Esophagus squamous epithelium (tissue), 5 donors: ENCODE data around the gene RCE1. TPM values are rescaled to one million over a fixed set of nuclear protein-coding genes. Genes with fewer than 3 reads are reported as not detected.

Experiments
- DNase-seq: peaks from one replicate; lab custom pipeline; 2025; lab: John Stamatoyannopoulos, UW
- H3K27ac ChIP-seq, 4 donors: fragments of 200-600 bp; sonication (generic); one replicate each; pipeline ENCODE4 v1.5.1; 2016 to 2019; ENCODE audit warnings: mild to moderate bottlenecking in 1 of 4
- H3K27me3 ChIP-seq, 4 donors: fragments of 200-600 bp; sonication (generic); 1 replicate in 3 of 4; 2 replicates in 1 of 4; pipeline versions ENCODE4 v1.5.1 to v1.6.0; 2017 to 2021; ENCODE audit warnings: antibody characterized with exemption in 1 of 4
- H3K36me3 ChIP-seq, 3 donors: fragments of 200-600 bp; sonication (generic); one replicate each; pipeline ENCODE4 v1.5.1; 2016 to 2019
- H3K4me1 ChIP-seq, 3 donors: fragments of 200-600 bp; sonication (generic); one replicate each; pipeline ENCODE4 v1.5.1; 2017 to 2019
- H3K4me3 ChIP-seq, 4 donors: fragments of 200-600 bp; sonication (generic); 1 replicate in 3 of 4; 2 replicates in 1 of 4; pipeline ENCODE4 v1.5.1; 2016 to 2019; ENCODE audit warnings: mild to moderate bottlenecking in 2 of 4, moderate library complexity in 1 of 4
- H3K9me3 ChIP-seq, 3 donors: fragments of 200-600 bp; sonication (generic); one replicate each; pipeline ENCODE4 v1.5.1; 2016 to 2019
- POLR2A ChIP-seq, 4 donors: fragments of 450-650 bp; IDR thresholded peaks; one replicate each; pipeline ENCODE4 v1.6.1; 2017; ENCODE audit warnings: antibody characterized with exemption in 4 of 4, mild to moderate bottlenecking in 4 of 4, moderate library complexity in 3 of 4
- WGBS, 2 donors: methylation state at CpG; one replicate each; pipeline ENCODE4 v1.1.5; 2018; 5-methylcytosine and 5-hydroxymethylcytosine counted together
- intact Hi-C: fragments of 100-400 bp; cut with DNase I; formaldehyde crosslinking; loops from one replicate; pipeline ENCODE4 v1.15.0; 2022
- total RNA-seq, 4 donors: library from RNA; depleted of rRNA; stranded (reverse); fragments of >200 nt; gene quantifications; one replicate each; pipeline ENCODE4 v1.1.0, GENCODE V29; 2016
- TF ChIP-seq, protein P1 (sequence below), 6 experiments: fragments of 450-650 bp in 4 of 6; fragments of 200-600 bp in 2 of 6; sonication (generic) in 2 of 6; IDR thresholded peaks; one replicate each; pipeline ENCODE4 v1.5.1; 2016 to 2019; ENCODE audit warnings: antibody characterized with exemption in 6 of 6, mild to moderate bottlenecking in 4 of 6, moderate library complexity in 4 of 6
- donor health status: DM: yes; HTN: yes; CAD: no.

The RCE1 gene
- total RNA-seq, 4 donors from 2014 or later, result 8.9 to 29.7 (median 21.8) TPM

GRCh38 chr11:66858939-66859685, 15.9 kb downstream of the RCE1 start:
- H3K4me1 ChIP-seq, result peaks cover 16 to 56% (median 30%) of the 10 kb centered on the region in 3 donors
- H3K4me3 ChIP-seq, result no peak overlapping the region
- WGBS, 2 donors, result 67 to 94% methylated on average over 1 to 6 of the region's 29 CpGs
- no peak for DNase-seq
- no peak for TF ChIP-seq POLR2A (IDR thresholded peaks at IDR 0.05)
- TF ChIP-seq, protein P1, sequence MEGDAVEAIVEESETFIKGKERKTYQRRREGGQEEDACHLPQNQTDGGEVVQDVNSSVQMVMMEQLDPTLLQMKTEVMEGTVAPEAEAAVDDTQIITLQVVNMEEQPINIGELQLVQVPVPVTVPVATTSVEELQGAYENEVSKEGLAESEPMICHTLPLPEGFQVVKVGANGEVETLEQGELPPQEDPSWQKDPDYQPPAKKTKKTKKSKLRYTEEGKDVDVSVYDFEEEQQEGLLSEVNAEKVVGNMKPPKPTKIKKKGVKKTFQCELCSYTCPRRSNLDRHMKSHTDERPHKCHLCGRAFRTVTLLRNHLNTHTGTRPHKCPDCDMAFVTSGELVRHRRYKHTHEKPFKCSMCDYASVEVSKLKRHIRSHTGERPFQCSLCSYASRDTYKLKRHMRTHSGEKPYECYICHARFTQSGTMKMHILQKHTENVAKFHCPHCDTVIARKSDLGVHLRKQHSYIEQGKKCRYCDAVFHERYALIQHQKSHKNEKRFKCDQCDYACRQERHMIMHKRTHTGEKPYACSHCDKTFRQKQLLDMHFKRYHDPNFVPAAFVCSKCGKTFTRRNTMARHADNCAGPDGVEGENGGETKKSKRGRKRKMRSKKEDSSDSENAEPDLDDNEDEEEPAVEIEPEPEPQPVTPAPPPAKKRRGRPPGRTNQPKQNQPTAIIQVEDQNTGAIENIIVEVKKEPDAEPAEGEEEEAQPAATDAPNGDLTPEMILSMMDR (IDR thresholded peaks at IDR 0.05), result no peak
- peaks cover 0 to 47% (median 0%) of the 10 kb centered on the region in 3 donors for H3K36me3 ChIP-seq
- intact Hi-C loops, result no loop called here
- no peaks in the 10 kb centered on the region for H3K27me3 ChIP-seq
- H3K27ac ChIP-seq, result no peak overlapping the region
- H3K9me3 ChIP-seq, result no peaks in the 10 kb centered on the region

DNA sequence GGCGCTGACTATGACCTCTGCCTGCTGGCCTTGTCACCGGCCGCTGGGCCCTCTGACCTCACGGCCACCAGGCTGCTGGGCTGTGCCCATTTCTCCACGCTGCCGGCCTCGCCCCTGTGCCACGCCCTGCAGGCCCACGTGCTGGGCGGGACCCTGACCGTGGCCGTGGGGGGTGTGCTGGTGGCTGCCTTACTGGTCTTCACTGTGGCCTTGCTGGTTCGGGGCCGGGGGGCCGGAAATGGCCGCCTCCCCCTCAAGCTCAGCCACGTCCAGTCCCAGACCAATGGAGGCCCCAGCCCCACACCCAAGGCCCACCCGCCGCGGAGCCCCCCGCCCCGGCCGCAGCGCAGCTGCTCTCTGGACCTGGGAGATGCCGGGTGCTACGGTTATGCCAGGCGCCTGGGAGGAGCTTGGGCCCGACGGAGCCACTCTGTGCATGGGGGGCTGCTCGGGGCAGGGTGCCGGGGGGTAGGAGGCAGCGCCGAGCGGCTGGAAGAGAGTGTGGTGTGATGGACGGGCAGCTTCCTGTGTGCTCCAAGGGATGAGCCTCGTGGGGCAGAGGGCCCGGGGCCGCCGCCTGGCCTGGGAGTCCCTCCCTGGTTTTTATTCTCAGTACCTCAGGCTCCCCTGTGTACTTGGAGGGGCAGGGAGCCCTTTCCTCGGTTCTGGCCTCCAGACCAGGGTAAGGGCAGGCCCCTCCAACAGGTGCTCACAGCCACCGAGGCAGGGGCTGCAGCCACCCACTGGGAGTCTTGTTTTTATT, 16.6 kb downstream of the RCE1 start:
- TF ChIP-seq, protein P1 (IDR thresholded peaks at IDR 0.05), result no peak
- TF ChIP-seq POLR2A (IDR thresholded peaks at IDR 0.05), result no peak
- H3K36me3 ChIP-seq, result peaks cover 0 to 47% (median 0%) of the 10 kb centered on the region in 3 donors
- intact Hi-C loops, result no loop called here
- 80% methylated on average over 5 of the region's 41 CpGs; no CpG with 5 or more reads in 1 of the 2 donors for WGBS, 2 donors
- H3K4me1 ChIP-seq, result peaks cover 19 to 64% (median 33%) of the 10 kb centered on the region in 3 donors
- H3K9me3 ChIP-seq, result no peaks in the 10 kb centered on the region
- no peak overlapping the region for H3K27ac ChIP-seq
- no peaks in the 10 kb centered on the region for H3K27me3 ChIP-seq
- DNase-seq, result no peak
- no peak overlapping the region for H3K4me3 ChIP-seq

- H3K36me3 ChIP-seq, result peaks cover 0 to 48% (median 0%) of the 10 kb centered on the region in 3 donors
These were observed 17.2 kb downstream of the RCE1 start for GRCh38 chr11:66860449-66860831.

DNA sequence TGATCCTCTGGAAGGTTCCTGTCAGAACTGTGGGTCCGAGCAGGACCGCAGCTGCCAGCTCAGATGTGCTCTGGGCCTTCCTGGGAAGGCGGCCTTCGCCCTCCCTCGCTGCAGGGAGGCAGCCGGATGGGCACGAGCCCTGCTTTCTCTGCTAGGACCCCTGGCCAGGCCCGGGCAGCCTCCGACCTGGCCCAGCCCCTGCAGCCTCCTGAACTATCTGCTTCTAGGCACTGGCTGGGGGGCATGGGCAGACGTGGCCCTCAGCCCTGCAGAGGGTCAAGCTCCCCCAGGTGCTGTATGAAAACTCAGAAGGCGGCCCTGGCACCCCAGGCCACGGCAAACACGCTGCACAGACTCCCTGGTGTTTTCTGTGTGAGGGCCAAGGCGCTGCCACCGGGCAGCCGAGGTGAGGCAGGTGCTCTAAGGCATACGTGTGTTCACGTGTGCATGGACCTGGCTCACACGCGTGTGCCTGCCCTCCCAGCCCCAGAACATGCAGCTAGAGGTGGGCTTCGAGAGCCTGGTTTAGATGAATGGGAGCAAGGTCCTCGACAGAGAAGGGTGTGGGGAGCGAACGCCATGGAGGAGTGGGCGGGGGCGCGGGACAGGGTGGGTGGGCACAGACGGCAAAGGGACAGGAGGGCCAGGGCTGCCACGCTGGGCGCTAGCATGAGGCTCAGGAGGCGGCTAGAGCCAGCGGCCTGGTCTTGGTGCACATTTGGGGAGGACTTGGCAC, 18.0 kb downstream of the RCE1 start:
- H3K27ac ChIP-seq, result no peak overlapping the region
- peaks cover 0 to 56% (median 0%) of the 10 kb centered on the region in 3 donors for H3K36me3 ChIP-seq
- H3K9me3 ChIP-seq, result no peaks in the 10 kb centered on the region
- WGBS, 2 donors, result 86 to 97% methylated on average over 11 to 12 of the region's 32 CpGs
- no peak overlapping the region for H3K4me3 ChIP-seq
- H3K4me1 ChIP-seq, result peaks cover 10 to 52% (median 23%) of the 10 kb centered on the region in 3 donors
- no peaks in the 10 kb centered on the region for H3K27me3 ChIP-seq
- no peak for DNase-seq
- intact Hi-C loops, result no loop called here
- TF ChIP-seq POLR2A (IDR thresholded peaks at IDR 0.05), result no peak
- TF ChIP-seq, protein P1 (IDR thresholded peaks at IDR 0.05), result no peak

More at GRCh38 chr11:66860449-66860831, 17.2 kb downstream of the RCE1 start:
- Histone ChIP-seq H3K4me1 (peaks cover 15 to 59% (median 29%) of the 10 kb centered on the region in 3 donors), H3K27ac (no peak overlapping the region), H3K4me3 (no peak overlapping the region), H3K9me3 (no peaks in the 10 kb centered on the region), H3K27me3 (no peaks in the 10 kb centered on the region)
- 75% methylated on average over 4 of the region's 18 CpGs; no CpG with 5 or more reads in 1 of the 2 donors for WGBS, 2 donors
- intact Hi-C loops, result no loop called here
- no peak for DNase-seq
- TF ChIP-seq, protein P1 (IDR thresholded peaks at IDR 0.05), result no peak
- TF ChIP-seq POLR2A (IDR thresholded peaks at IDR 0.05), result no peak
